ENCODE results near the gene TMEM95. TPM values are rescaled to one million over a fixed set of nuclear protein-coding genes. Genes with fewer than 3 reads are reported as not detected.

Gene TMEM95
- total and polyA plus RNA-seq, 8 donors, result not detected

GRCh38 chr17:7352503-7352889, 2.5 kb upstream of the TMEM95 start:
- TF ChIP-seq CTCF (IDR thresholded peaks at IDR 0.05) (peak in 2 of 7 experiments; percentile 36 to 42), EP300 (IDR thresholded peaks at IDR 0.05) (no peak), POLR2AphosphoS5 (IDR thresholded peaks at IDR 0.05) (no peak)
- Histone ChIP-seq H3K27me3 (no peaks in the 10 kb centered on the region), H3K4me1 (peaks cover 38 to 79% (median 68%) of the 10 kb centered on the region in 4 donors), H3K9me3 (no peaks in the 10 kb centered on the region), H3K27ac (peak overlapping the region; percentile 95 to 99 (median 99)), H3K36me3 (peaks cover 0 to 7% (median 0%) of the 10 kb centered on the region in 4 donors), H3K4me3 (peak overlapping the region; percentile 60 to 84 (median 71))
- intact Hi-C loops (cut with DNase I; ENCODE audit: low total_unique reads), result no loop called here
- 19 to 28% (median 26%) methylated on average over 9 to 10 of the region's 10 CpGs for WGBS, 5 donors
- DNase-seq, result no peak

GRCh38 chr17:7352910-7353635, 1.9 kb upstream of the TMEM95 start:
- peaks cover 38 to 76% (median 67%) of the 10 kb centered on the region in 4 donors for H3K4me1 ChIP-seq
- no peak for DNase-seq
- intact Hi-C loops (cut with DNase I; ENCODE audit: low total_unique reads), result no loop called here

GRCh38 chr17:7354262-7354843, 603 bp upstream of the TMEM95 start:
- Histone ChIP-seq H3K9me3 (no peaks in the 10 kb centered on the region), H3K27ac (peak overlapping the region in 4 of 5 donors; percentile 6 to 99 (median 65)), H3K4me3 (no peak overlapping the region), H3K27me3 (no peaks in the 10 kb centered on the region), H3K36me3 (no peaks in the 10 kb centered on the region), H3K4me1 (peaks cover 37 to 63% (median 60%) of the 10 kb centered on the region in 4 donors)
- intact Hi-C loops (cut with DNase I; ENCODE audit: low total_unique reads), result no loop called here
- WGBS, 5 donors, result 56 to 68% (median 62%) methylated on average over 9 of the region's 9 CpGs
- peak in 1 of 2 donors; percentile 71 for DNase-seq
- TF ChIP-seq CTCF (IDR thresholded peaks at IDR 0.05) (no peak), POLR2AphosphoS5 (IDR thresholded peaks at IDR 0.05) (no peak), POLR2A (IDR thresholded peaks at IDR 0.05) (no peak), EP300 (IDR thresholded peaks at IDR 0.05) (no peak)

More at GRCh38 chr17:7352910-7353635, 1.9 kb upstream of the TMEM95 start:
- TF ChIP-seq POLR2AphosphoS5 (IDR thresholded peaks at IDR 0.05), result no peak
- no peak for TF ChIP-seq CTCF (IDR thresholded peaks at IDR 0.05)
- no peak for TF ChIP-seq EP300 (IDR thresholded peaks at IDR 0.05)
- TF ChIP-seq POLR2A (IDR thresholded peaks at IDR 0.05), result no peak
- H3K27me3 ChIP-seq, result no peaks in the 10 kb centered on the region
- 86 to 91% (median 89%) methylated on average over 25 to 37 of the region's 37 CpGs for WGBS, 5 donors
- H3K9me3 ChIP-seq, result no peaks in the 10 kb centered on the region
- peak overlapping the region; percentile 60 to 84 (median 71) for H3K4me3 ChIP-seq
- H3K36me3 ChIP-seq, result peaks cover 0 to 1% (median 0%) of the 10 kb centered on the region in 4 donors
- H3K27ac ChIP-seq, result peak overlapping the region in 4 of 5 donors; percentile 95 to 99 (median 98)

GRCh38 chr17:7355573-7355972, 617 bp downstream of the TMEM95 start:
- no peak overlapping the region for H3K4me3 ChIP-seq
- H3K36me3 ChIP-seq, result no peaks in the 10 kb centered on the region
- WGBS, 5 donors, result 72 to 85% (median 74%) methylated on average over 8 of the region's 8 CpGs
- H3K4me1 ChIP-seq, result peaks cover 25 to 51% (median 48%) of the 10 kb centered on the region in 4 donors
- peak overlapping the region in 3 of 5 donors; percentile 40 to 99 (median 54) for H3K27ac ChIP-seq
- no peak for TF ChIP-seq POLR2AphosphoS5 (IDR thresholded peaks at IDR 0.05)
- no peak for TF ChIP-seq EP300 (IDR thresholded peaks at IDR 0.05)
- TF ChIP-seq CTCF (IDR thresholded peaks at IDR 0.05), result no peak
- no peak for TF ChIP-seq POLR2A (IDR thresholded peaks at IDR 0.05)
- DNase-seq, result no peak
- intact Hi-C loops (cut with DNase I; ENCODE audit: low total_unique reads), result no loop called here
- H3K27me3 ChIP-seq, result no peaks in the 10 kb centered on the region
- no peaks in the 10 kb centered on the region for H3K9me3 ChIP-seq
